ENCODE measurements around the gene BBS1.

GRCh38 chr11:66546368-66546965, 36.0 kb downstream of the BBS1 start, which contains the start of gene ACTN3:
- TF ChIP-seq CTCF (conservative IDR thresholded peaks at IDR 0.05; ENCODE audit: low read depth, low read length) (no peak), EZH2 (IDR thresholded peaks at IDR 0.05; ENCODE audit: low read length, unreplicated experiment) (no peak)

Data from PC-3 (cell line).